DND-41 (cell line): Measurements from ENCODE around the gene TEAD1.

Source experiments
- ATAC-seq: fragments of 200-7000 bp; cut with Tn5 transposase; 3 replicates; pipeline ENCODE4 v1.9.1; 2021; ENCODE audit warnings: low read depth; ENCODE audit not compliant: insufficient read depth
- DNase-seq: peaks from one replicate; pipeline ENCODE4 v3.0.0-alpha.2; 2020
- H2AFZ ChIP-seq: 2 replicates; pipeline ENCODE4 v1.6.0; 2012; ENCODE audit warnings: low read depth, low read length
- H3K27ac ChIP-seq: 2 replicates; pipeline ENCODE4 v1.5.1; 2012; ENCODE audit warnings: low read length, inconsistent platforms
- H3K27me3 ChIP-seq: fragments of 200-600 bp; sonication (generic); 2 replicates; pipeline ENCODE4 v1.6.0; 2012; ENCODE audit warnings: low read length, mild to moderate bottlenecking, inconsistent platforms; ENCODE audit not compliant: insufficient read depth, poor library complexity
- H3K36me3 ChIP-seq: 2 replicates; pipeline ENCODE4 v1.5.1; 2012; ENCODE audit warnings: low read length, inconsistent platforms; ENCODE audit not compliant: insufficient read depth
- H3K4me1 ChIP-seq: 2 replicates; pipeline ENCODE4 v1.5.1; 2012; ENCODE audit warnings: mild to moderate bottlenecking, low read length; ENCODE audit not compliant: insufficient read depth
- H3K4me2 ChIP-seq: 2 replicates; pipeline ENCODE4 v1.6.0; 2012; ENCODE audit warnings: mild to moderate bottlenecking, moderate library complexity, low read length, inconsistent platforms; ENCODE audit not compliant: insufficient read depth
- H3K4me3 ChIP-seq, 2 experiments: fragments of 200-600 bp in 1 of 2; shearing (Covaris generic) in 1 of 2; 2 replicates each; pipeline ENCODE4 v1.5.1; 2012 to 2016; ENCODE audit warnings: inconsistent platforms in 2 of 2, low read length in 2 of 2, mild to moderate bottlenecking in 2 of 2, low read depth in 1 of 2, moderate library complexity in 1 of 2
- H3K79me2 ChIP-seq: 2 replicates; pipeline ENCODE4 v1.6.0; 2012; ENCODE audit warnings: low read length, inconsistent platforms; ENCODE audit not compliant: insufficient read depth
- H3K9ac ChIP-seq: 2 replicates; pipeline ENCODE4 v1.6.0; 2012; ENCODE audit warnings: low read depth, mild to moderate bottlenecking, inconsistent platforms, low read length, moderate library complexity
- H3K9me3 ChIP-seq: 2 replicates; pipeline ENCODE4 v1.5.1; 2012; ENCODE audit warnings: low read length, moderate library complexity, mild to moderate bottlenecking, inconsistent platforms; ENCODE audit not compliant: insufficient read depth, severe bottlenecking
- H4K20me1 ChIP-seq: 2 replicates; pipeline ENCODE4 v1.6.0; 2012; ENCODE audit warnings: low read length; ENCODE audit not compliant: insufficient read depth
- EZH2 ChIP-seq: IDR thresholded peaks from 3 replicates; pipeline ENCODE4 v1.6.1; 2012; ENCODE audit warnings: borderline replicate concordance, low read depth, mild to moderate bottlenecking, moderate library complexity, low read length, inconsistent platforms; ENCODE audit not compliant: severe bottlenecking
- TF ChIP-seq, protein P1 (sequence below): IDR thresholded peaks from 2 replicates; pipeline ENCODE4 v1.5.1; 2012; ENCODE audit warnings: borderline replicate concordance, low read length, moderate library complexity, mild to moderate bottlenecking; ENCODE audit not compliant: poor library complexity, severe bottlenecking; ENCODE audit errors: extremely low read depth

TEAD1 gene

GRCh38 chr11:12655842-12656241, 18.4 kb upstream of the TEAD1 start:
- no peak overlapping the region for H2AFZ ChIP-seq
- ATAC-seq (no peak), DNase-seq (no peak)
- no peak for TF ChIP-seq EZH2
- TF ChIP-seq, protein P1, sequence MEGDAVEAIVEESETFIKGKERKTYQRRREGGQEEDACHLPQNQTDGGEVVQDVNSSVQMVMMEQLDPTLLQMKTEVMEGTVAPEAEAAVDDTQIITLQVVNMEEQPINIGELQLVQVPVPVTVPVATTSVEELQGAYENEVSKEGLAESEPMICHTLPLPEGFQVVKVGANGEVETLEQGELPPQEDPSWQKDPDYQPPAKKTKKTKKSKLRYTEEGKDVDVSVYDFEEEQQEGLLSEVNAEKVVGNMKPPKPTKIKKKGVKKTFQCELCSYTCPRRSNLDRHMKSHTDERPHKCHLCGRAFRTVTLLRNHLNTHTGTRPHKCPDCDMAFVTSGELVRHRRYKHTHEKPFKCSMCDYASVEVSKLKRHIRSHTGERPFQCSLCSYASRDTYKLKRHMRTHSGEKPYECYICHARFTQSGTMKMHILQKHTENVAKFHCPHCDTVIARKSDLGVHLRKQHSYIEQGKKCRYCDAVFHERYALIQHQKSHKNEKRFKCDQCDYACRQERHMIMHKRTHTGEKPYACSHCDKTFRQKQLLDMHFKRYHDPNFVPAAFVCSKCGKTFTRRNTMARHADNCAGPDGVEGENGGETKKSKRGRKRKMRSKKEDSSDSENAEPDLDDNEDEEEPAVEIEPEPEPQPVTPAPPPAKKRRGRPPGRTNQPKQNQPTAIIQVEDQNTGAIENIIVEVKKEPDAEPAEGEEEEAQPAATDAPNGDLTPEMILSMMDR, result no peak
- no peaks in the 10 kb centered on the region for H3K4me1 ChIP-seq
- no peaks in the 10 kb centered on the region for H3K79me2 ChIP-seq
- H4K20me1 ChIP-seq, result no peaks in the 10 kb centered on the region
- H3K9ac ChIP-seq, result no peak overlapping the region
- peaks cover 3% of the 10 kb centered on the region for H3K27me3 ChIP-seq
- H3K36me3 ChIP-seq, result no peaks in the 10 kb centered on the region
- H3K27ac ChIP-seq, result no peak overlapping the region
- H3K9me3 ChIP-seq, result peaks cover 4% of the 10 kb centered on the region
- H3K4me3 ChIP-seq, result no peak overlapping the region
- H3K4me2 ChIP-seq, result no peak overlapping the region

DNA sequence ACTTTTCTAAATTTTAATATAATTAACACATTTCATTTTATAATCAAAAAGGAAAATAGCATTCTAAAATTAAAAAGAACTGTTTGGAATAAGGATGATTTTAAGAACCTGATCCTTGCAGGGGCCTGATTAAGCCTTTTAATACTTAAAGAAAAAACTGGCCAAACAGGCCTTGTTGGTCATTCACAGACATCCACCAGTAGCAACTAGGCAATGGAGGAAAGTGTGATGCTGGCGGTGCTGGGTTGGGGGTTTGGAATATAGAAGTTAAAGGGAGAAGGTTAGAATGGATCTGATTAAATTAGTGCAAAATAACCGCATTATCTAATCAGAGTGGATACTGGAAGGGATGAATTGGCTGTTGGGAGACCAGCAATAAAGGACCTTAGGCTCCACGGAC, 16.9 kb upstream of the TEAD1 start:
- Histone ChIP-seq H3K4me2 (no peak overlapping the region), H2AFZ (no peak overlapping the region), H3K4me3 (no peak overlapping the region), H4K20me1 (no peaks in the 10 kb centered on the region), H3K27ac (no peak overlapping the region), H3K36me3 (no peaks in the 10 kb centered on the region), H3K27me3 (peaks cover 6% of the 10 kb centered on the region), H3K9me3 (peaks cover 4% of the 10 kb centered on the region), H3K79me2 (no peaks in the 10 kb centered on the region), H3K4me1 (no peaks in the 10 kb centered on the region), H3K9ac (no peak overlapping the region)
- TF ChIP-seq EZH2, result no peak
- ATAC-seq, result no peak
- no peak for DNase-seq

DNA sequence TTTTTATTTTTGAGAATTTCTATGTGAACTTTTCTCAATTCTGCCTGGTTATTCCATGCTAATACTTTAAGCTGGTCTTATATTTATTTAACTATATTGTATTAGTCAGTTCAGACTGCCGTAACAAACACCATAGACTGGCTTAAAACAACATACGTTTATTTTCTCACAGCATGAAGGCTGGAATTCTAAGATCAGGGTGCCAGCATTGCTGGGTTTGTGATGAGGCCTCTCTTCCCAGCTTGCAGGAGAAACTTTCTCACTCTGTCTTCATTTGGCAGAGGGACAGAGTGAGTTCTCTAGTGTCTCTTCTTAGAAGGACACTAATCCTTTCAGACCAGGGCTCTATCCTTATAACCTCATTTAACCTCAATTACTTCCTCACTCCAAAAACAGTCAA, 16.2 kb upstream of the TEAD1 start:
- no peak overlapping the region for H2AFZ ChIP-seq
- no peaks in the 10 kb centered on the region for H3K4me1 ChIP-seq
- no peak overlapping the region for H3K27ac ChIP-seq
- H4K20me1 ChIP-seq, result no peaks in the 10 kb centered on the region
- no peak overlapping the region for H3K4me2 ChIP-seq
- no peaks in the 10 kb centered on the region for H3K79me2 ChIP-seq
- no peak for ATAC-seq
- H3K36me3 ChIP-seq, result no peaks in the 10 kb centered on the region
- H3K9me3 ChIP-seq, result peaks cover 4% of the 10 kb centered on the region
- H3K9ac ChIP-seq, result no peak overlapping the region
- DNase-seq, result no peak
- H3K4me3 ChIP-seq, result no peak overlapping the region
- H3K27me3 ChIP-seq, result peaks cover 7% of the 10 kb centered on the region
- no peak for TF ChIP-seq EZH2
- TF ChIP-seq, protein P1, result no peak

DNA sequence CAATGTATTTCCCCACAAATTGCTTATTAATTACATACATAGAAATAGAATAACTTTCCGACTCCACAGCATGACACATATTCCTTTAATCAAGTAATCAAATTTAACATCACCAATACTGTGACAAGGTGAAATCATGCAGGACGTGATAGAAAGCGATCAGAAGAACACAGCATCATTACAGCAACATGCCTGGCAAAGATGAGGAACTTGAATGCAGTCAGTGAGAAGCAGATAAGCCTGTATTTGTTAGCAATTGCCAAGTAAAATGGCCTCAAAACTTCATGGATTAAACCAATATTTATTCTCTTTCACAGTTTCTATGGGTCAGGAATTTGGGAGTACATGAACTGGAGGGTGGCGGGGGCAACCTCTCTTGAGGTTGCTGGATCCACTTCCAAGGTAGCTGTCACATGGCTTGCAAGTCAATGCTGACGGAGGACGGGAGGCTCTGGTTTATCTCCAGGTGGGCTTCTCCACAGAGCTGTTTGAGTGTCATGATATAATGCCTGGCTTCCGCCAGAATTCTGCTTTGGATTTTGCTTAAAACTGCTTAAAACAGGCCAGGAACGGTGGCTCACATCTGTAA, 12.0 kb upstream of the TEAD1 start:
- H3K27ac ChIP-seq, result no peak overlapping the region
- peaks cover 11% of the 10 kb centered on the region for H3K27me3 ChIP-seq
- no peaks in the 10 kb centered on the region for H4K20me1 ChIP-seq
- no peaks in the 10 kb centered on the region for H3K36me3 ChIP-seq
- ATAC-seq (no peak), DNase-seq (no peak)
- no peak overlapping the region for H3K9ac ChIP-seq
- H3K9me3 ChIP-seq, result no peaks in the 10 kb centered on the region
- H3K4me1 ChIP-seq, result no peaks in the 10 kb centered on the region
- no peak overlapping the region for H2AFZ ChIP-seq
- H3K4me3 ChIP-seq, result no peak overlapping the region
- H3K79me2 ChIP-seq, result no peaks in the 10 kb centered on the region
- H3K4me2 ChIP-seq, result no peak overlapping the region
- TF ChIP-seq EZH2, result no peak
- TF ChIP-seq, protein P1, result no peak
